Testis (tissue), 3 donors: ENCODE results near the gene CCDC82. TPM values are rescaled to one million over a fixed set of nuclear protein-coding genes. Genes with fewer than 3 reads are reported as not detected.
"Not testable (repeated sequence)": the region's sequence is repeated elsewhere in the genome, so short reads cannot be mapped to it uniquely, and the experiment has no call there.

ENCODE experiments used
- DNase-seq: peaks from one replicate; pipeline ENCODE4 v3.0.0-alpha.2; 2019
- H3K27ac ChIP-seq, 2 donors: fragments of 200-600 bp; sonication (generic); one replicate each; pipeline ENCODE4 v1.5.1; 2019
- H3K27me3 ChIP-seq: fragments of 200-600 bp; sonication (generic); one replicate; pipeline ENCODE4 v1.5.1; 2019
- H3K36me3 ChIP-seq: fragments of 200-600 bp; sonication (generic); one replicate; pipeline ENCODE4 v1.5.1; 2017; ENCODE audit warnings: low read depth; ENCODE audit errors: missing control alignments
- H3K4me1 ChIP-seq: fragments of 200-600 bp; sonication (generic); one replicate; pipeline ENCODE4 v1.5.1; 2019
- H3K4me3 ChIP-seq, 2 donors: fragments of 200-600 bp; sonication (generic); one replicate each; pipeline ENCODE4 v1.5.1; 2017 to 2019
- H3K9me3 ChIP-seq: fragments of 200-600 bp; sonication (generic); one replicate; pipeline ENCODE4 v1.5.1; 2017
- CTCF ChIP-seq, 3 experiments: fragments of 450-650 bp in 2 of 3; fragments of 200-600 bp in 1 of 3; sonication (generic) in 1 of 3; IDR thresholded peaks; one replicate each; pipeline ENCODE4 v1.5.1; 2016 to 2019; ENCODE audit warnings: antibody characterized with exemption in 3 of 3, mild to moderate bottlenecking in 2 of 3, moderate library complexity in 1 of 3
- POLR2A ChIP-seq: fragments of 450-650 bp; IDR thresholded peaks from one replicate; pipeline ENCODE4 v1.6.1; 2017; ENCODE audit warnings: antibody characterized with exemption, mild to moderate bottlenecking, moderate library complexity
- WGBS, 2 donors: methylation state at CpG; one replicate each; pipeline ENCODE4 v1.1.5; 2018; 5-methylcytosine and 5-hydroxymethylcytosine counted together
- intact Hi-C: fragments of 100-400 bp; cut with DNase I; formaldehyde crosslinking; loops from one replicate; pipeline ENCODE4 v1.15.1; 2023; ENCODE audit warnings: low total_unique reads
- polyA plus RNA-seq: library from polyadenylated mRNA; stranded (reverse); fragments of 350-450 nt; fragmentation: Illumina TruSeq; extraction: RNeasy Lipid Tissue Mini Kit (QIAGEN cat#74804); gene quantifications from one replicate; pipeline ENCODE4 v1.2.3, GENCODE V29; 2014; ENCODE audit warnings: low read depth, low replicate concordance; ENCODE audit not compliant: insufficient read depth
- total RNA-seq, 2 donors: library from RNA; depleted of rRNA; stranded (reverse); fragments of >200 nt; gene quantifications; one replicate each; pipeline ENCODE4 v1.2.3, GENCODE V29; 2016

The CCDC82 gene
- total and polyA plus RNA-seq, 3 donors from 2014 or later, result 36.6 to 50.9 (median 42.5) TPM

DNA sequence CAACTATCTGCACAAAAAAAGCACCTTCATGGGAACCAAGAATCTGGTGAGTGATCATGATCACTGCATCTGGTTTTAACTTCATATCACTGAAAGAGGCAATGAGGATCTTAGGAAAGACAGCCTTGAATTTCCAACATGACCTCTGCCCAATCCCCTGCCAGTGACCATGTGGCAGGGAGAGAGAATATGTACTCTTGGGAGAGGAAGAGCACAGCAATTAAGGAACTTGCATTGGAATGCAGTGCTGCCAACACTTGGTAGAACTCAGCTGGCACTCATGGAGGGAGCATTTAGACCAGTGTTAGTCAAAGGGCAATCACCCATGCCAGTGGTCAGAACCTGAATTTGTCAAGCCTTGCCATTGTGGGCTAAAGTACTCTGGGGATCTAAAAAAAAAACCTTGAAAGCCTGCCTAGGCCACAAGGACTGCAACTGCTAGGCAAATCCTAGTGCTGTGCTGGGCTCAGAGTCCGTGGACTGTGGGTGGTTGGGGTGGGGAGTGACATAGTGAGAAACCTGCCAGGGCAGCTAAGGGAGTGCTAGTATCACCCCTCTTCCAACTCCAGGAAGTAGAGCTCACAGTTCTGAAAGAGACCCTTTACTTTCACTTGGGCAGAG lies 23.2 kb upstream of the CCDC82 start:
- Histone ChIP-seq H3K27me3 (no peaks in the 10 kb centered on the region), H3K27ac (no peak overlapping the region), H3K9me3 (no peaks in the 10 kb centered on the region), H3K4me3 (no peak overlapping the region), H3K4me1 (no peaks in the 10 kb centered on the region), H3K36me3 (no peaks in the 10 kb centered on the region)
- WGBS, 2 donors, result 82% methylated on average over 1 of the region's 1 CpG; no CpG with 5 or more reads in 1 of the 2 donors
- DNase-seq, result no peak
- no peak for TF ChIP-seq POLR2A
- no peak for TF ChIP-seq CTCF (IDR thresholded peaks at IDR 0.05)
- intact Hi-C loops, result no loop called here

DNA sequence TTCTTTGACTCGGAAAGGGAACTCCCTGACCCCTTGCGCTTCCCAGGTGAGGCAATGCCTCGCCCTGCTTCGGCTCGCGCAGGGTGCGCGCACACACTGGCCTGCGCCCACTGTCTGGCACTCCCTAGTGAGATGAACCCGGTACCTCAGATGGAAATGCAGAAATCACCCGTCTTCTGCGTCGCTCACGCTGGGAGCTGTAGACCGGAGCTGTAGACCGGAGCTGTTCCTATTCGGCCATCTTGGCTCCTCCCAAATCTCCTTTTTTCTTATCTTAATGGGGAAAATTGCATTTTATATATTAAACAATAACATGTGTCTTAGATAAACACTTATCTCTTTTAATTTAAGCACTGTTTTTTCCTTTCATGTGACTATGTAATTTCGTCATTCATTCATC lies 21.7 kb upstream of the CCDC82 start:
- H3K4me3 ChIP-seq, intact Hi-C loops: not testable (repeated sequence)

DNA sequence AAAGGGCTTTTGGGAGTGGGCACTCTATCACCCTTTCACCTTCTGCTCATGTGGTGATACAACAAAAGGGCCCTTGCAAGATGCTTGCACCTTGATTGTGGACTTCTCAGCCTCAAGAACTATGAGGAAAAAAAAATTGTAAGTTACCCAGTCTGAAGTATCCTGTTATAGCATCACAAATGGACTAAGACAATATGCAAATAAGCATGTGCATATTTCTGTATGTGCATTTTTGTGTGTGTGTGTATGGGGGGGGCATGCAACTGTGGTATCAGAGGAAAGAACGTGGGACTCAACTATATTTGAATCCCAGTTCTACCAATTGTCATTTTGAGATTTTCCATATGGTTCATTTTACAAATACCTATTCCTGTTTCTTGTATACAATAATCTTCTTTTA lies 11.0 kb upstream of the CCDC82 start:
- no peak overlapping the region for H3K4me3 ChIP-seq
- TF ChIP-seq POLR2A (no peak), CTCF (IDR thresholded peaks at IDR 0.05) (no peak)
- no peak overlapping the region for H3K27ac ChIP-seq
- 81 to 100% methylated on average over 1 of the region's 1 CpG for WGBS, 2 donors
- no peaks in the 10 kb centered on the region for H3K4me1 ChIP-seq
- intact Hi-C loops, result no loop called here
- H3K9me3 ChIP-seq, result no peaks in the 10 kb centered on the region
- DNase-seq, result no peak
- no peaks in the 10 kb centered on the region for H3K27me3 ChIP-seq
- H3K36me3 ChIP-seq, result no peaks in the 10 kb centered on the region

More for the DNA sequence above, 21.7 kb upstream of the CCDC82 start:
- not testable (repeated sequence) for DNase-seq, H3K36me3 ChIP-seq, H3K27ac ChIP-seq, H3K4me1 ChIP-seq, H3K27me3 ChIP-seq, H3K9me3 ChIP-seq
- WGBS, 2 donors, result 72 to 83% methylated on average over 11 to 18 of the region's 18 CpGs

DNA sequence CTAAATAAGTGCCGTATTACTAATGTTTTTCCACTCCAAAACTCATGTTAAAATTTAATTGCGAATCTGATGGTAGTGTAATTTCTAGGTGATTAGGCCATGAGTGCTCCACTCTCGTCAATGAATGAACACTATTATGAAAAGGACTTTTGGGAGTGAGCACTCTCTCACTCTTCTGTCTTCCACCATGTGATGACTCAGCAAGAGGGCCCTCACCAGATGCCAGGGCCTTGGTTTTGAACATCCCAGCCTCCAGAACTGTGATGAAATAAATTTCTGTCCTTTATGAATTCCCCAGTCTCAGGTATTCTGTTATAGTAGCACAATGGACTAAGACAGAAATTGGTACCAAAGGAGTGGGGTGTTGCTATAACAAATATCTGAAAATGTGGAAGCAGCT lies 8.2 kb upstream of the CCDC82 start:
- Histone ChIP-seq H3K27me3 (no peaks in the 10 kb centered on the region), H3K27ac (no peak overlapping the region), H3K4me1 (no peaks in the 10 kb centered on the region), H3K4me3 (no peak overlapping the region), H3K36me3 (no peaks in the 10 kb centered on the region), H3K9me3 (no peaks in the 10 kb centered on the region)
- intact Hi-C loops, result no loop called here
- TF ChIP-seq POLR2A (no peak), CTCF (IDR thresholded peaks at IDR 0.05) (no peak)
- no peak for DNase-seq
- WGBS, 2 donors, result 88 to 95% methylated on average over 3 of the region's 3 CpGs

DNA sequence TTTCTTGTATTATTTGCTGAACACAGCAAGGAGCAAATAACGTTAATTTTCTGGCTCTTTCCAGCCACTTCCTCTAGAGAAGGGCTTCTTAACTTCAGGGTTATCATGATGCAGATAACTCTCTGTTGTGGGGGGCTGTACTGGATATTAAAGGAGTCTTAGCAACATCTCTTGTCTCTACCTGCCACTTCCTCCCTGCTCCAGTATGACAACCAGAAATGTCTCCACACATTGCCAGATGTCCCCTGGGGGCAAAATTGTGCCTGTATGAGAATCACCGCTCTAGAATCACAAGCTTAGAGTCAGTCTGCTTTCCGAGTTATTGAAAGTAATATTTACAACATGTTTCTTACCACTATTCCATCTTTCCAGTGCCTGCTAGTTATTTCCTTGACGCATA lies 6.9 kb upstream of the CCDC82 start:
- intact Hi-C loops, result no loop called here
- H3K36me3 ChIP-seq, result no peaks in the 10 kb centered on the region
- H3K9me3 ChIP-seq, result no peaks in the 10 kb centered on the region
- H3K27me3 ChIP-seq, result no peaks in the 10 kb centered on the region
- TF ChIP-seq CTCF (IDR thresholded peaks at IDR 0.05) (no peak), POLR2A (no peak)
- H3K27ac ChIP-seq, result no peak overlapping the region
- WGBS, 2 donors, result 74 to 75% methylated on average over 4 of the region's 4 CpGs
- H3K4me1 ChIP-seq, result no peaks in the 10 kb centered on the region
- no peak for DNase-seq
- no peak overlapping the region for H3K4me3 ChIP-seq
